Stomach (tissue), 9 donors: ENCODE measurements around the gene SUN1. TPM values are rescaled to one million over a fixed set of nuclear protein-coding genes. Genes with fewer than 3 reads are reported as not detected.
A peak's percentile ranks its signal among the peaks of the same experiment; 100 is the strongest.

ENCODE experiments used
- DNase-seq, 2 donors: peaks; one replicate each; pipeline versions ENCODE4 v3.0.0 to v3.0.0-alpha.2; 2013 to 2019
- H3K27ac ChIP-seq, 5 donors: fragments of 200-600 bp in 4 of 5; sonication (generic) in 4 of 5; one replicate each; pipeline ENCODE4 v1.5.1; 2013 to 2019; ENCODE audit warnings: mild to moderate bottlenecking in 1 of 5, moderate library complexity in 1 of 5
- H3K27me3 ChIP-seq, 3 donors: fragments of 200-600 bp; sonication (generic); one replicate each; pipeline ENCODE4 v1.5.1; 2017 to 2019; ENCODE audit warnings: mixed run types in 1 of 3
- H3K36me3 ChIP-seq, 4 donors: fragments of 200-600 bp; sonication (generic); 1 replicate in 3 of 4; 2 replicates in 1 of 4; pipeline ENCODE4 v1.5.1; 2016 to 2019
- H3K4me1 ChIP-seq, 4 donors: fragments of 200-600 bp; sonication (generic); one replicate each; pipeline ENCODE4 v1.5.1; 2016 to 2019
- H3K4me3 ChIP-seq, 4 donors: fragments of 200-600 bp; sonication (generic) in 3 of 4; one replicate each; pipeline ENCODE4 v1.5.1; 2016 to 2019; ENCODE audit warnings: mild to moderate bottlenecking in 1 of 4
- H3K9me3 ChIP-seq, 4 donors: fragments of 200-600 bp; sonication (generic); one replicate each; pipeline ENCODE4 v1.5.1; 2016 to 2019
- CTCF ChIP-seq, 7 experiments: fragments of 450-650 bp in 4 of 7; fragments of 200-600 bp in 3 of 7; sonication (generic) in 3 of 7; IDR thresholded peaks; one replicate each; pipeline ENCODE4 v1.5.1; 2016 to 2019; ENCODE audit warnings: antibody characterized with exemption in 7 of 7, control low read depth in 2 of 7, mild to moderate bottlenecking in 1 of 7
- EP300 ChIP-seq: sonication (generic); formaldehyde crosslinking; IDR thresholded peaks from one replicate; pipeline ENCODE4 v1.6.1; 2017; ENCODE audit warnings: antibody characterized with exemption
- POLR2A ChIP-seq, 4 donors: fragments of 450-650 bp; IDR thresholded peaks; one replicate each; pipeline ENCODE4 v1.6.1; 2016; ENCODE audit warnings: antibody characterized with exemption in 4 of 4, control low read depth in 2 of 4, mild to moderate bottlenecking in 1 of 4, moderate library complexity in 1 of 4
- POLR2AphosphoS5 ChIP-seq, 3 donors: sonication (generic); formaldehyde crosslinking; IDR thresholded peaks; one replicate each; pipeline ENCODE4 v1.6.1; 2016; ENCODE audit warnings: antibody characterized with exemption in 3 of 3
- WGBS, 5 donors: extraction: QIAGEN DNeasy Blood & Tissue Kit in 3 of 5; methylation state at CpG; one replicate each; pipeline versions ENCODE4 v1.1.5 to v1.1.7; 2013 to 2018; 5-methylcytosine and 5-hydroxymethylcytosine counted together
- intact Hi-C: fragments of 100-400 bp; cut with DNase I; formaldehyde crosslinking; loops from one replicate; pipeline ENCODE4 v1.15.1; 2023; ENCODE audit warnings: low total_unique reads
- polyA plus RNA-seq, 3 donors: library from polyadenylated mRNA; stranded (reverse); fragments of 200-250 nt; gene quantifications; one replicate each; pipeline ENCODE4 v1.2.3, GENCODE V29; 2013
- total RNA-seq, 5 donors: library from RNA; depleted of rRNA; stranded (reverse); fragments of >200 nt; gene quantifications; one replicate each; pipeline versions ENCODE4 v1.1.0 to v1.2.3, GENCODE V29; 2014 to 2016
- donor health status: healthy with polysubstance abuse.
- donor health status: Bipolar disorder and iron deficiency.
- donor health status: healthy.

The SUN1 gene
- total and polyA plus RNA-seq, 8 donors: 15.9 to 242 (median 117) TPM

GRCh38 chr7:824081-824480 is 8.2 kb upstream of the SUN1 start:
- H3K4me3 ChIP-seq: no peak overlapping the region
- no peak for TF ChIP-seq EP300
- TF ChIP-seq POLR2A (IDR thresholded peaks at IDR 0.05): no peak
- no peak for TF ChIP-seq POLR2AphosphoS5 (IDR thresholded peaks at IDR 0.05)
- no peak for TF ChIP-seq CTCF (IDR thresholded peaks at IDR 0.05)
- WGBS, 5 donors: 75 to 84% (median 79%) methylated on average over 7 of the region's 7 CpGs
- no peaks in the 10 kb centered on the region for H3K27me3 ChIP-seq
- no peaks in the 10 kb centered on the region for H3K9me3 ChIP-seq
- peak overlapping the region; percentile 32 to 93 (median 57) for H3K27ac ChIP-seq
- H3K4me1 ChIP-seq: peaks cover 27 to 92% (median 51%) of the 10 kb centered on the region in 4 donors
- no peak for DNase-seq
- H3K36me3 ChIP-seq: peaks cover 0 to 13% (median 5%) of the 10 kb centered on the region in 4 donors
- intact Hi-C loops: no loop called here

DNA sequence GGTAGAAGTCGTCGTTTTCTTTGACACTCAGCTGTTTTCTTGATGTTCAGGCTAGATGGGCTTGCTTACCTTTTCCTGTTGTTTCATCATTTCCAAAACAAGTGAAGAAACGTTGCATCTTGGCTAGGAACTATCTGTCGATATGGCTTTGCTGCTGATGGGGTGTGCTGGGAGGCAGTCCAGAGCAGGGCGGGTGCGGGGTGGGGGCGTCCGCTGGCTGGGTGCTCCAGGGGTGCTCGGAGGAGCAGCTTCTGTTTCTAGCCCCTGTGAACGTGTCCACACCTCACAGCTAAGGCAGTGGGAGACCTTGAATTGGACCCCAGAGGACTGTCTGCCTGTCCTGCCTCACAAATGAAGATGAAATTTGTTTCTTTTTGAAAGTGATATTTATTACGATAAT is 7.6 kb upstream of the SUN1 start:
- Histone ChIP-seq H3K36me3 (peaks cover 0 to 13% (median 5%) of the 10 kb centered on the region in 4 donors), H3K27me3 (no peaks in the 10 kb centered on the region), H3K4me3 (no peak overlapping the region), H3K9me3 (no peaks in the 10 kb centered on the region), H3K4me1 (peaks cover 32 to 92% (median 56%) of the 10 kb centered on the region in 4 donors), H3K27ac (peak overlapping the region; percentile 26 to 93 (median 57))
- WGBS, 5 donors: 63 to 81% (median 71%) methylated on average over 11 of the region's 11 CpGs
- TF ChIP-seq CTCF (IDR thresholded peaks at IDR 0.05): no peak
- TF ChIP-seq EP300: no peak
- no peak for TF ChIP-seq POLR2AphosphoS5 (IDR thresholded peaks at IDR 0.05)
- no peak for TF ChIP-seq POLR2A (IDR thresholded peaks at IDR 0.05)
- no peak for DNase-seq
- intact Hi-C loops: no loop called here

DNA sequence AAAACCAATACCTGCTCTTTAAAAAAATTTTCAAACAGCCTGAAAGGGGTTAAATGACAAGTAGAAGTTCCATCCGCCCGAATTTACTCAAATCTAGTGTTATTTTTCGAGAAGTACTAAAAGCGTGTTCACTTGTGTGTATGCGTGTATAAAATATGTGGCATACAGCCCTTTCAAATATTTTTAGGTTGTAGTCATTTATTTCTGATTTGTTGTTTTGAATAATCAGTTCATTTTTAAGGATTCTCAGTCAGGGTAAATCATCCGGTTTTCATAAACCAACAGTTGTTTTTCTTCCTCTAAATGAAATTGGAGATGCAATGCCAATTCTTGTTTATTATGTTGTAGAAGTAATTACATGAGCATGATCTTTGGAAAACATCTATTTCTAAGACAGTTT is 6.9 kb upstream of the SUN1 start:
- 59 to 80% (median 69%) methylated on average over 6 of the region's 6 CpGs for WGBS, 5 donors
- Histone ChIP-seq H3K27ac (peak overlapping the region in 4 of 5 donors; percentile 26 to 93 (median 62)), H3K9me3 (no peaks in the 10 kb centered on the region), H3K27me3 (no peaks in the 10 kb centered on the region), H3K36me3 (peaks cover 0 to 13% (median 5%) of the 10 kb centered on the region in 4 donors), H3K4me1 (peaks cover 38 to 92% (median 60%) of the 10 kb centered on the region in 4 donors), H3K4me3 (no peak overlapping the region)
- DNase-seq: no peak
- intact Hi-C loops: no loop called here
- TF ChIP-seq CTCF (IDR thresholded peaks at IDR 0.05): no peak
- TF ChIP-seq EP300: no peak
- TF ChIP-seq POLR2A (IDR thresholded peaks at IDR 0.05): no peak
- TF ChIP-seq POLR2AphosphoS5 (IDR thresholded peaks at IDR 0.05): no peak

GRCh38 chr7:826230-826917 is 5.9 kb upstream of the SUN1 start:
- no peaks in the 10 kb centered on the region for H3K27me3 ChIP-seq
- H3K36me3 ChIP-seq: peaks cover 0 to 13% (median 5%) of the 10 kb centered on the region in 4 donors
- intact Hi-C loops: no loop called here
- H3K4me1 ChIP-seq: peaks cover 48 to 92% (median 67%) of the 10 kb centered on the region in 4 donors
- H3K4me3 ChIP-seq: no peak overlapping the region
- WGBS, 5 donors: 69 to 79% (median 74%) methylated on average over 25 to 29 of the region's 29 CpGs
- no peak for TF ChIP-seq POLR2A (IDR thresholded peaks at IDR 0.05)
- TF ChIP-seq CTCF (IDR thresholded peaks at IDR 0.05): no peak
- no peak for TF ChIP-seq EP300
- TF ChIP-seq POLR2AphosphoS5 (IDR thresholded peaks at IDR 0.05): no peak
- no peaks in the 10 kb centered on the region for H3K9me3 ChIP-seq
- DNase-seq: no peak
- H3K27ac ChIP-seq: peak overlapping the region; percentile 26 to 93 (median 57)
